Measurements from ENCODE around the gene ABCB11. TPM values are rescaled to one million over a fixed set of nuclear protein-coding genes. Genes with fewer than 3 reads are reported as not detected.

ABCB11 gene
- total RNA-seq, 1 experiment from 2014 or later: 0.05 TPM

DNA sequence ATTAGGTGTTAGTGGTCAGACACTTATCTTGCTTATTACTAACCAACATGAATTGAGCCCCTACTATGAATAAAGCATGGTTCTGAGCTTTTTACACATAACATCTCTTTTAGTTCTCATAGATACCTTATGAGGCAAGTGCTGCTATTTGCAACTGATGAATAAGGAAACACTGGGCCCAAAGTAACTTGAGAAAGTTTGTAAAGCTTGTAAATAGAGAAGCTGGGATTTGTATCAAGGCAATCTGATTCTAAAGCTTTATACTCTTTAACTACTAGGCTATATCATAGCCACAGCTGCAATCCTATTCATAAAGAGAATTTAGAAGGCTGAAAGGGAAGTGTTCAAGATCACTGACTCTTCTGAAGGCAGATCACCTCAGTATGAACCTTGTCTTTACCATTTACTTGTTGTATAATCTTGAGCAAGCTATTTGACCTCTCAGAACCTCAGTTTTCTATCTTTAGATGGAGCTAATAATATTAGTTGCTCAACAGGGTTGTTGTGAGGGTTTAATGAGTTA is 60.4 kb downstream of the ABCB11 start:
- H3K27ac ChIP-seq (ENCODE audit: low read length): no peak overlapping the region
- peaks cover 2% of the 10 kb centered on the region; the same call in 1 of the 2 replicates for H3K27me3 ChIP-seq (ENCODE audit: control insufficient read depth, insufficient read depth, low read length)
- no TSS peak for BruUV-seq (replicated peaks)
- DNase-seq (ENCODE audit: low read depth, low spot score): no peak
- CTCF ChIA-PET: no interaction called here
- TF ChIP-seq TCF7L2 (IDR thresholded peaks at IDR 0.05; ENCODE audit: low read depth, low read length): no peak
- no peak for TF ChIP-seq POLR2AphosphoS5 (IDR thresholded peaks at IDR 0.05; ENCODE audit: low read depth, low read length)
- TF ChIP-seq, protein P1, sequence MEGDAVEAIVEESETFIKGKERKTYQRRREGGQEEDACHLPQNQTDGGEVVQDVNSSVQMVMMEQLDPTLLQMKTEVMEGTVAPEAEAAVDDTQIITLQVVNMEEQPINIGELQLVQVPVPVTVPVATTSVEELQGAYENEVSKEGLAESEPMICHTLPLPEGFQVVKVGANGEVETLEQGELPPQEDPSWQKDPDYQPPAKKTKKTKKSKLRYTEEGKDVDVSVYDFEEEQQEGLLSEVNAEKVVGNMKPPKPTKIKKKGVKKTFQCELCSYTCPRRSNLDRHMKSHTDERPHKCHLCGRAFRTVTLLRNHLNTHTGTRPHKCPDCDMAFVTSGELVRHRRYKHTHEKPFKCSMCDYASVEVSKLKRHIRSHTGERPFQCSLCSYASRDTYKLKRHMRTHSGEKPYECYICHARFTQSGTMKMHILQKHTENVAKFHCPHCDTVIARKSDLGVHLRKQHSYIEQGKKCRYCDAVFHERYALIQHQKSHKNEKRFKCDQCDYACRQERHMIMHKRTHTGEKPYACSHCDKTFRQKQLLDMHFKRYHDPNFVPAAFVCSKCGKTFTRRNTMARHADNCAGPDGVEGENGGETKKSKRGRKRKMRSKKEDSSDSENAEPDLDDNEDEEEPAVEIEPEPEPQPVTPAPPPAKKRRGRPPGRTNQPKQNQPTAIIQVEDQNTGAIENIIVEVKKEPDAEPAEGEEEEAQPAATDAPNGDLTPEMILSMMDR (IDR thresholded peaks at IDR 0.05): no peak
- TF ChIP-seq SIN3A (IDR thresholded peaks at IDR 0.05; ENCODE audit: borderline replicate concordance, insufficient read depth, low read depth, low read length): no peak
- TF ChIP-seq, protein P2, sequence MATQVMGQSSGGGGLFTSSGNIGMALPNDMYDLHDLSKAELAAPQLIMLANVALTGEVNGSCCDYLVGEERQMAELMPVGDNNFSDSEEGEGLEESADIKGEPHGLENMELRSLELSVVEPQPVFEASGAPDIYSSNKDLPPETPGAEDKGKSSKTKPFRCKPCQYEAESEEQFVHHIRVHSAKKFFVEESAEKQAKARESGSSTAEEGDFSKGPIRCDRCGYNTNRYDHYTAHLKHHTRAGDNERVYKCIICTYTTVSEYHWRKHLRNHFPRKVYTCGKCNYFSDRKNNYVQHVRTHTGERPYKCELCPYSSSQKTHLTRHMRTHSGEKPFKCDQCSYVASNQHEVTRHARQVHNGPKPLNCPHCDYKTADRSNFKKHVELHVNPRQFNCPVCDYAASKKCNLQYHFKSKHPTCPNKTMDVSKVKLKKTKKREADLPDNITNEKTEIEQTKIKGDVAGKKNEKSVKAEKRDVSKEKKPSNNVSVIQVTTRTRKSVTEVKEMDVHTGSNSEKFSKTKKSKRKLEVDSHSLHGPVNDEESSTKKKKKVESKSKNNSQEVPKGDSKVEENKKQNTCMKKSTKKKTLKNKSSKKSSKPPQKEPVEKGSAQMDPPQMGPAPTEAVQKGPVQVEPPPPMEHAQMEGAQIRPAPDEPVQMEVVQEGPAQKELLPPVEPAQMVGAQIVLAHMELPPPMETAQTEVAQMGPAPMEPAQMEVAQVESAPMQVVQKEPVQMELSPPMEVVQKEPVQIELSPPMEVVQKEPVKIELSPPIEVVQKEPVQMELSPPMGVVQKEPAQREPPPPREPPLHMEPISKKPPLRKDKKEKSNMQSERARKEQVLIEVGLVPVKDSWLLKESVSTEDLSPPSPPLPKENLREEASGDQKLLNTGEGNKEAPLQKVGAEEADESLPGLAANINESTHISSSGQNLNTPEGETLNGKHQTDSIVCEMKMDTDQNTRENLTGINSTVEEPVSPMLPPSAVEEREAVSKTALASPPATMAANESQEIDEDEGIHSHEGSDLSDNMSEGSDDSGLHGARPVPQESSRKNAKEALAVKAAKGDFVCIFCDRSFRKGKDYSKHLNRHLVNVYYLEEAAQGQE (IDR thresholded peaks at IDR 0.05; ENCODE audit: insufficient read depth in 1 of 2, low read depth in 2 of 2, low read length in 1 of 2): no peak
- no peaks in the 10 kb centered on the region for H3K9me3 ChIP-seq (ENCODE audit: control insufficient read depth, insufficient read depth, low read depth, low read length)
- POLR2A ChIA-PET: no interaction called here
- H3K4me3 ChIP-seq (ENCODE audit: low read depth in 2 of 2, low read length in 2 of 2): no peak overlapping the region
- H3K36me3 ChIP-seq (ENCODE audit: control insufficient read depth, insufficient read depth, low read length): no peaks in the 10 kb centered on the region
- ATAC-seq: no peak
- H3K4me1 ChIP-seq (ENCODE audit: control insufficient read depth, insufficient read depth, low read length): no peaks in the 10 kb centered on the region
- in situ Hi-C loops (cut with HindIII; ENCODE audit: low pct_unique_long_range_greater_than_20kb, low sequenced_read_pairs): no loop called here
- intact Hi-C loops (cut with micrococcal nuclease; ENCODE audit: unreplicated experiment): no loop called here

DNA sequence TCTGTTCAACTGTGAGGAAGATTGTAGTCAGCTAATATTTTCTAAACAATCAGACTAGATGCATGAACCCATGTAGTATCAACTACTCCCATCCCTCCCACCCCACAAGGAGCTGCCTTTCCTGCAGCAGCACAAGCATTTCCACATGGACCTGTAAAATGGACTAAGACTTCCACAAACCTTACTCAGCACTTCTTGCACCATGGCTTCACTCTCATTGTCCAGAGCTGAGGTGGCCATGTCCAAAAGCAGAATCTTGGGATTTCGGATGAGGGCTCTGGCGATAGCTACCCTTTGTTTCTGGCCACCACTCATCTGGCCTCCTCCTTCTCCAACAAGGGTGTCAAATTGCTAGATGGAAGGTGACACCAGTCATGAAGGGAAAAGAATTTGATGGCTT is 61.3 kb downstream of the ABCB11 start:
- intact Hi-C loops (cut with micrococcal nuclease; ENCODE audit: unreplicated experiment) (loop anchor here (10.0 kb wide), 2 partner anchors 135 to 425 kb away; no protein-coding TSS in a partner anchor), in situ Hi-C loops (cut with HindIII; ENCODE audit: low pct_unique_long_range_greater_than_20kb, low sequenced_read_pairs) (no loop called here)
- ChIA-PET POLR2A (no interaction called here), CTCF (no interaction called here)
- ATAC-seq: no peak
- no peaks in the 10 kb centered on the region for H3K4me1 ChIP-seq (ENCODE audit: control insufficient read depth, insufficient read depth, low read length)
- no peaks in the 10 kb centered on the region for H3K36me3 ChIP-seq (ENCODE audit: control insufficient read depth, insufficient read depth, low read length)
- no peak overlapping the region for H3K27ac ChIP-seq (ENCODE audit: low read length)
- H3K27me3 ChIP-seq (ENCODE audit: control insufficient read depth, insufficient read depth, low read length): peaks cover 2% of the 10 kb centered on the region; the same call in 1 of the 2 replicates
- no peak for DNase-seq (ENCODE audit: low read depth, low spot score)
- TF ChIP-seq, protein P1 (IDR thresholded peaks at IDR 0.05): no peak
- TF ChIP-seq SIN3A (IDR thresholded peaks at IDR 0.05; ENCODE audit: borderline replicate concordance, insufficient read depth, low read depth, low read length) (no peak), POLR2AphosphoS5 (IDR thresholded peaks at IDR 0.05; ENCODE audit: low read depth, low read length) (no peak), TCF7L2 (IDR thresholded peaks at IDR 0.05; ENCODE audit: low read depth, low read length) (no peak)
- TF ChIP-seq, protein P2 (IDR thresholded peaks at IDR 0.05; ENCODE audit: insufficient read depth in 1 of 2, low read depth in 2 of 2, low read length in 1 of 2): no peak
- no peaks in the 10 kb centered on the region for H3K9me3 ChIP-seq (ENCODE audit: control insufficient read depth, insufficient read depth, low read depth, low read length)
- BruUV-seq (replicated peaks): no TSS peak
- no peak overlapping the region for H3K4me3 ChIP-seq (ENCODE audit: low read depth in 2 of 2, low read length in 2 of 2)
